Stimulated activated CD8-positive, alpha-beta memory T cell treated with anti-CD3 and anti-CD28 coated beads, Interleukin-2, amount 100 ng/mL, for 48 hours (primary cell): ENCODE measurements around the gene ACRBP.

Source experiments
- DNase-seq, 2 donors: peaks; one replicate each; pipeline ENCODE4 v3.0.0-alpha.2; 2020; ENCODE audit warnings: low read depth in 2 of 2

The ACRBP gene

DNA sequence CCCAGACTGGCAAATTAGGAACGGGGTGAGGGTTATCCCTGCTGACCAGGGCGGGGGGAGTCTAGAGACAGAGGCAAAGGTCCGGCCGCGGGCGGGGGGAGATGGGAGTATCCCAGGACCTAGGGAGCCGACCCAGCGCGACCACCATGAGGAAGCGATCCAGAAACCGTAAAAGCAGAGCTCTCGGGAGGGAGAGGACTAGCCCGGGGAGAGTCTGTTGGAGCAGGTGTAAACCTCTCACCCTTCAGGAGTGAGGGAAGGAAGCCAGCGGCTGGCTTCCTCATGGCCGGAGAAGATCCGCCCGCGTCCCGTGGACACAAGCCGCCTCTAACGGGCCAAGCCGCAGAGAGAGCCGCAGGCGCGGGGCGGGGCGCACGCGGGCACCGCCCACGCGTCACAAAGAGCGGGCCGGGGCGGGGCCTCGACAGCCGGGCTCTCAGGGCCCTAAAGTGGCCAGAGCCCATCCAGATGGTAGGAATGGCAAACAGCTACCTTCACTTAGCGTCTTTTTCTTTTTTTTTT lies at the start of gene ACRBP:
ACRBP (minus strand) TSS at position 350 of the 522 bp plus-strand sequence; CDS start at position 284, 66 bp downstream.
- DNase-seq, result peak in 1 of 2 donors; percentile 20

- no peak for DNase-seq
Observed at GRCh38 chr12:6695313-6696045, 48.2 kb upstream of the ACRBP start.

GRCh38 chr12:6694701-6695100 lies 47.5 kb upstream of the ACRBP start:
- DNase-seq, result no peak

DNA sequence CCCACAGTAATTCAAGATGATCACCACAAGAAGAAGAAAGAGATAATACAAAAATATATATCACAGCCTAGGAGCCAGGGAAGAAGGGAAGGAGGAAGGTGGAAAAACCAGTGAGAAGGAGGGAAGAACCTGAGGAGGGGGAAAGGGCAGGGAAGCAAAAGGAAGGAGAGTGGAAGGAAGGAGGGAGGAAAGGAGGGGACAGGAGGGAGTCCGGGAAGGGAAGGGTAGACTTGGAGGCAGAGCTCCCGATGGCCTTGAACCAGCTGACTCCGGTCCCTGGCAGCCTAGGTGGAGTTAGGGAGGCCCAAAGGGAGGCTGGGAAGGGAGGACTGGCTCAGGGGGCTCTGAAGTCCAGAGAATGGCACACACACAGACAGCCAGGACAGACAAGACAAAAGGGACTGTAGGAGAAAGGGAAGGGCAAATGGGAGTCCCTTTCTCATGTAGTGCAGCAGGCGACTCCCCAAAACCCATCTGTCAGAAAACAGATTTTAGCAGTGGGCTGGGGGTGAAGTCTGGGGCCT lies 46.7 kb upstream of the ACRBP start:
- no peak for DNase-seq

- DNase-seq, result no peak
Observed at GRCh38 chr12:6692888-6693287, 45.7 kb upstream of the ACRBP start.

DNA sequence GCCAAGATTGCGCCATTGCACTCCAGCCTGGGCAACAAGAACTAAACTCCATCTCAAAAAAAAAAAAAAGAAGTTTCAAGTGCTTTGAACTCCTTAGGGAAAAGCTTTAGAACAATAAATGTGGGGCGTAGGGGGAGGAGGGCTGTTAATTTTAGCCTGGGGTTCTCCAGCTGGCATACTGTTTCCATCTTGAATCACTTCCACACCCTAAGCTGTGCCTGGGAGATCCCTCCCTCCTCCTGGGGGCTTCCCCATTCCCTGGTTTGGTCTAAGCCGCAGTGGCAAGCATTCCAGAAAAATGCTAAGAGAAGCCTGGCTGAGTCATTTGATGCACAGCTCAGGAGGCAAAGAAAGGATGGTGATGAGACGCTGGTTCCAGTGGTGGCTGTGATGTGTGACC lies 44.2 kb upstream of the ACRBP start:
- DNase-seq, result no peak

DNA sequence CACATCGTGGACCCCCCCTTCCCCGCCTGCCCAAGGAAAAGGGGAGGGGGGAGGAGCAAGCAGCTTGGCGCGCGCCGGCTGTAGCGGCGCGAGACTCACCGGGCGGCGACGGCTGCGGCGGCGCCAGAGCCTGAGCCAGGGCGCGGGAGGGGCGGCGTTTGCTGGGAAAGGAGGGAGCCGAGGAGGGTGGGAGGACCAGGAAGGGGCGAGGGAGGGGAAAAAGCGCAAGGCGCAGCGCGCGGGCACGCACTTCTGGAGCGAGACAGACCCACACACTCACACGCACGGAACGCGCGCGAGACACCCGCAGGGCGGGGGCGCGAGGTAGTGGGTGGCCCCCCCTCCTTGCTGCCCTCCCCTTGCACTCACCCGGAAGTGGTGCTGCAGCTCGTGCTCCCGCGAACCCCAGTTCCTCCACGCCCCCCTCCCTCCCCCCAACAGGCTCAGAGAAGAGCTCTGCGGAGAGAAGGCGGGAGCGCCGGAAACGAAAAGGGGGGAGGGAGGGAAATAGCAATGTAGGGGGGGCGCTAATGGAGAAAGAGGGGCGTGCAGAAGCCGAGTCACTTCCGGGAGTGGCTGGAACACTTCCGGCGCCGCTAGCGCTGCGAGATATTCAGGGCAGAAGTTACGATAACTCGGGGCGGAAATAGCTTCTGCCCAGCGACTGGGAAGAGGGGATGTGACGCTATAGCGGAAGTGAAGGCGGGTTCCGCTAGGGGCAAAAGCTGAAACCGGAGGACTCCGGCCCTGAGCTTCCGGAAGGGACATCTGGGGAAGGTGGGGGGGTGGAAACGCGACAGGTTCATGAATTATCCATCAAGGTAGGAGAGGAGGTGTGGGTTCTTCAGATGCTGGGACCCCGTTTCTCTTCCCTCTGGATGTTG lies 42.0 kb upstream of the ACRBP start, which contains the start of gene ZNF384:
ZNF384 (minus strand) TSS at position 377 of the 884 bp plus-strand sequence. CDS start 9,855 bp downstream, outside the sequence.
- DNase-seq, result peak; percentile 85 to 88

- DNase-seq, result no peak
Observed at GRCh38 chr12:6688543-6688998, 41.3 kb upstream of the ACRBP start.

- DNase-seq, result no peak
Observed at GRCh38 chr12:6685814-6686213, 38.6 kb upstream of the ACRBP start.

DNA sequence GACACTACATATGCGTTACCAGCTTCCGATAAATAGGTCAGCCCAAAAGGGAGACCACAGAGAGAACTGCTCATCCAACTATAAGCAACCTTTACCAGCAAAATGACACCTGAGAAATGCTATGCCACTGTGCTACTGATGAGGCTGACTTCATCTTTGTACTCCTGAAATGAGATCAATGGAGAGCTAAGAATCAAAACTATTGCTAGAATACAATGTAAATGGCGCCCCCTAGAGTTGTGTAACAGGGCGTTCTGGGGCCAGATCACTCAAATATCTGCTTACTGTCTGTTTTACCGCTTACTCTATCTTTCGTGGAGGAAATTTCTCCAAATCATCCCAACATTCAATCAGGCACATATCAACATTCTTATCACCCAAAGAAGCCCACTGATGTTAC lies 37.4 kb upstream of the ACRBP start:
- DNase-seq, result peak in 1 of 2 donors; percentile 30

GRCh38 chr12:6676962-6677361 lies 29.7 kb upstream of the ACRBP start:
- DNase-seq, result no peak

DNA sequence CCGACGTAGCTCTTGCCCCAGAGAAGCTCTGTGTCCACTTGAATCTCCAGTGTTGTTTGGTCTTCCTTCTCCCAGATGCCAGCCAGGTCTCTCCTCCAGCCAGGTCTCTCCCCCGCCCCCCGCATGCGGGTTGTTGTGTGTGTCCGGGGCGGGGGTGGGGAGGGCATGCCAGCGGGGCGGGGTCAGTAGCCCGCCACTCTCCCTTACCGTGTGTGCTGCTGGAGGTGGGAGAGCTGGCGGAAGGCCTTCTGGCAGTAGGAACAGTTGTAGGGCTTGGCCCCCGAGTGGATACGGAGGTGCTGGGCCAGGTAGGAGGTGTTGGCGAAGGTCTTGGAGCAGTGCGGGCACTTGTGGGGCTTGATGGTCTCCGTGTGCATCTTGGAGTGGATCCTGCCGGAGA lies 24.9 kb upstream of the ACRBP start:
- no peak for DNase-seq

DNA sequence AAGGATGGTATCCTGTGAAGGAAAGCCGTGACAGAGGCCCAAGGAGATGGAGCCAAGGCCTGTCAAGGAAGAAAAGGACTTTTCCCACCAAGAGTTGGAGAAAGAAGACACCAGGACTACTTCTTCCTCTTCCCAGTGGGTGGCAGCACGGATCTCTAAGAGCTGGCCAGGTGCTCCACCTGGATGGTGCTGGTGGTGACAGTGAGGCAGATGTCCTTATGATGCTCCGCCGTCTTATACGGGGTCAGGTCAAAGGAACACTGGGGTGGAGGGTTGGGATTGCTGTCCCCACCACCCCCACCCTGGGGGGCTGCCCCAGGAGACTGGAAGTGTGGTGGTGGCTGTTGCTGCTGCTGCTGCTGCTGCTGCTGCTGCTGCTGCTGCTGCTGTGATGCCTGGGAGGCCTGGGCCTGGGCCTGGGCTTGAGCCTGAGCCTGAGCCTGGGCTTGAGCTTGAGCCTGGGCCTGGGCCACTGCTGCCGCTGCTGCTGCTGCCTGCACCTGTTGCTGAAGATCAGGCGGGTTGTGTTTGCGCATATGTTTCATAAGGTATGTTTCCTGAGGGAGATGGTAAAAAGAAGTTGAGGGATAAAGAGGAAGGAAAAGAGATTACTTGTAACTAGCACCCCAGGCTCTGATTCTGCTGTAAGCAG lies 20.5 kb upstream of the ACRBP start:
- DNase-seq, result no peak

DNA sequence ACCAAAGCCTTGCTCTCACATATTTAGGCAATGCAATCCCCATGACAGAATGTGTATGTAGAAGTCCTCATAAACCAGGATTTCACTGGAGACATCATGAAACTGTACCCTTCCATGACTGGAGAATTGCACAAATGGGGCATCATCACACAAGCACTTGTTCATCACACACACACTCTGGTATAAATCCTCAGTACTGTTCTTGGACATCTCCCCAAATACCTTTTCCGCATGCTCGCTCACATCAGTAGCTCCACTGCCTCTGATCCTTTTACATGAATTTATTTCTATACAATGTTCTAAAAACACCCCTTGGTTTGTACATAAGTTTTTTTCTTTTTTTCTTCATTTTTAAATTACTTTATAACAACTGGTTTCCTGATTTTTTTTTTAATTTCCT lies 19.0 kb upstream of the ACRBP start:
- DNase-seq, result no peak

GRCh38 chr12:6664902-6665301 lies 17.7 kb upstream of the ACRBP start:
- DNase-seq, result no peak

DNA sequence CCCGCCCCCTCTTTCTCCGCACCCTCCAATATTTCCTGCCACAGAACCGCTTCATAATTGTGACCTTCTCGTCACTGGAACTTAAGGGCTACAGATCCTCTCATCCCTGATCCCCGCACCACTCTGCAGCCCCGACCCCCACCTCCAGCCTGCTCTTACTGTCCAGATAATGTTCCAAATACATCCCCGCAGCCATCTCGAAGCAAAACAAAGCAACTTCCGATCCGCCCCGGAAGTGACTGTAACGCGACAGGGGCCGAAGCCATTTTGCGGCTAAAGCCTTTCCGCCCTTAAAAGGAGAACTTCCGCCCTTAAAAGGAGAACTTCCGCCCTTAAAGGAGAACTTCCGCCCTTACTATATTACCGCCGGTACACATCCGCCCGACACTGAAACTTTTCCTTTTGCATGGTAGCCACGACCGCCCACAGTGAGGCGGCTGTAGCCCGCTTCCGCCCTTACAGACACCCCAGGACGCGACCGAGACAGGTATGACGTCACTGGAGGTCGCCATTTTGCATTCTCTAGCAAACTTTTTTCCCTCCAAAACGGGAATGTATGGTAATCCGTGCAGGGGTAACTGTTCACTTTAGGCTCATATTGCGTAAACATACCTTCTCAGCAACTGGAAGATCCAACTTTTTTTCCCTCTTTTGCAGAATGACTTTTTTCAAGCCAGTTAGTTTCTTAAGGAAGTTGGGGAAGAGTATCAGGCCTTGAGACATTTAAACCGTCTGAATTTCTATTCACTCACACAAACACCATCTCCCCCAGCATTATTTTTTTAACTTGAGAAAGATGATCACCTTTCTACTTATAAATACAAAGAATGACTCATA lies 15.9 kb upstream of the ACRBP start, which contains the start of gene ING4:
ING4 (minus strand) TSS at position 214 of the 837 bp plus-strand sequence; CDS start at position 196, 18 bp downstream.
- peak; percentile 87 to 93 for DNase-seq

- no peak for DNase-seq
Observed at GRCh38 chr12:6662602-6662905, 15.3 kb upstream of the ACRBP start.

DNA sequence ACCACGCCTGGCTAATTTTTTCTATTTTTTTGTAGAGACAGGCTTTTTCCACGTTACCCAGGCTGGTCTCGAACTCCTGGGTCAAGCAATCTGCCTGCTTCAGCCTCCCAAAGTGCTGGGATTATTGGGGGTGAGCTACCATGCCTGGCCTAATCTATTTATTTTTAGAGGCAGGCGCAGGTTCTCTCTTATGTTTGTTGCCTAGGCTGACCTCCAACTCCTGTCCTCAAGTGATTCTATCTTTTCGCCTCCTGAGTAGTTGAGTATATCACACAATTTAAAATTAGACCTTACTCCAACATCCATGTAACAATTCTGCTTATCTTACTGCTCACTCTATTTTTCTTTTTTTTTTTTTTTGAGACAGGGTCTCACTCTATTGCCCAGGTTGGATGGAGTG lies 6.8 kb upstream of the ACRBP start:
- no peak for DNase-seq

DNA sequence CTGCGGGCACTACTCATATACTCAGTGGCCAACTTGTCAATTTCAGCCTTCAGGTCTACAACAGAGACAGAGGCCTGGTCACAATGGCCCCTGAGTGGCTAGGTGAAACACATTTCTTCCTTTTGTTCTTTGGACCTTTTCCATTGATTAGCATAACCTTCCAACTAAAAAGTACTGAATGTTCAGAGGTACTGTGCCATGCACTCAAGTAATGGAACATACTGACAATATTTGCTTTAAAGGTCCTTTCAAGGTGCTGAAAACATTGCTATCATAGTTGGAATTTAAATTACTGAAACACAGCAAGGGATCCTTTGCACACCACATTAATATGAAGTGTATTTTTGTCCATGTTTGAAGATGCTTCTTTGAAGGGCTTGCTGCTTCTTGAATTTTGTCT lies 6.1 kb upstream of the ACRBP start:
- no peak for DNase-seq

DNA sequence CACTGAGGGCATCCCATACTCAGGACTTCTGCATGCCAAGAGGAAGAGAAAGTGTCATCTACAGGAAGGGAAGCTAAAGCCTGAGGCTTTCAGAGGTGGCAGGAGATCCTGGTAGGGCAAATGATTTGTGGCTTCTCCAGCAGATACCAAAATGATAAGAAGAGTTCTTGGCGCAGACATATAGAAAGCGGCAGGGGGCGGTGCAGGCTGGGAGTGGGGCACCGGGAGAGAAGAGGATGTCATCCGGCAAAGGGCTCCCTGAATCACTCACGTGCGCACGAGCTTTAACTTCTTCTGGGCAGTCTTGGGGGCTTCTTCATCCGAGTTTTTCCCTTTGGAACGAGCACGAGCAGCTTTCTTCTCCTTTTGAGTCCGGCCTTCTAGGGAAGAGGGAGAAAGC lies 5.2 kb upstream of the ACRBP start:
- DNase-seq, result no peak

DNA sequence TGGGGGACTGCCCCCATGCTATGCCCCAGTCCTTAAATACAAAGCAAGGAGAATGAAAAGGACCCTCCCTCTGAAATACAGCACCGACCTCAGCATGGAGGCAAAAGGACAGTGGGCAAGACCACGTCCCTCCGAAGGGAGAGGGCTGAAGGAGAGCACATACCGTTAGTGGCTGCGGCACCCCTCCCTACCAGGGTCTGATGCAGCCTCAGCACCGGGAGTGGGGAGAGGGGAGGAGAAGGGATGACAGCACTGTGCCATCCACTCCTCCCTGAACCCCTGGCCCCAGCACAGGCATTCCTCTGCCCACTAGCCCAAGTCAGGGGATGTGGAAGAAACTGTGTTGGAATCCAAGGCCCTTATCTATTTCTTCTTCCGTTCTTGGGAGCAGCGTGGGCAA lies 3.6 kb upstream of the ACRBP start:
- no peak for DNase-seq
